ENCODE measurements around the gene PCBP4.

Gene PCBP4

DNA sequence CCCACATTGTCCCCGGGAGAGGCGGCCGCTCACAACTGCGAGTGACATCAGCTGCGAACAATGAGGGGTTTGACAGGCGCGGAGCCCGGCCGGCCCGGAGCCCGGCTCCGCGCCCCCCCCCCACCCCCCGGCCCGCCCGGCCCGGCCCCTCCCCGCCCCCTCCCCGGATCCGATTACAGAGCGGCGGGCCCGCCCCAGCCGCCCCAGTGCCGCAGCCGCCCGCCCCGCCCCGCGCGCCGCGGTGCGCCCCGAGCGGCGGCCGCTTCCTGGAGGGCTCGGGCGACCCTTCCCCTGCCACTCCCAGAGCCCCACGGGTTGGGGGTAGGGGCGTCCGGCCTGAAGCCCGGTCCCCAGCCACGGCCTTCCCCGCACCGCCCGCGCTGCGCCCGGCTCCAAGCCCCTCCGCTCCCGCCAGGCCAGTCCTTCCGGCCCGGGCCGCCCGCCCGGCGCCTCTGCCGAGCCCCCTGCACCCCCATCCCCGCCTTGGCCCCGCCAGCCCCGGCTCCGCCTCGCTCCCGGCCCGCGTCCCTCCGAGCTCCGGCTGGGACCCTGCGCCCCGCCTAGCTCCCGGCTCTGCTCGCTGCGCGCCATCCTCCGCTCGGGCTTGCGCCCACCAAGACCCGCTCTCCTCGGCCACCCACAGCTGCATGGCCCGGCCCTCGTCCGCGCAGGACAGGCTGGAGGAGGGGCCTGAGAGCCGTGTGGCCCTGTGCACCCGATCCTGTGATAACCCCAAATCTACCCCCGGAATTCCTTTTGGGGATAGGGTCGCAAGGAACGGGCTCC, at the start of gene PCBP4:
PCBP4 (minus strand) TSS at position 71 of the 786 bp plus-strand sequence. CDS start 6,214 bp downstream, outside the sequence.
- peak; percentile 10 to 71 for DNase-seq

DNA sequence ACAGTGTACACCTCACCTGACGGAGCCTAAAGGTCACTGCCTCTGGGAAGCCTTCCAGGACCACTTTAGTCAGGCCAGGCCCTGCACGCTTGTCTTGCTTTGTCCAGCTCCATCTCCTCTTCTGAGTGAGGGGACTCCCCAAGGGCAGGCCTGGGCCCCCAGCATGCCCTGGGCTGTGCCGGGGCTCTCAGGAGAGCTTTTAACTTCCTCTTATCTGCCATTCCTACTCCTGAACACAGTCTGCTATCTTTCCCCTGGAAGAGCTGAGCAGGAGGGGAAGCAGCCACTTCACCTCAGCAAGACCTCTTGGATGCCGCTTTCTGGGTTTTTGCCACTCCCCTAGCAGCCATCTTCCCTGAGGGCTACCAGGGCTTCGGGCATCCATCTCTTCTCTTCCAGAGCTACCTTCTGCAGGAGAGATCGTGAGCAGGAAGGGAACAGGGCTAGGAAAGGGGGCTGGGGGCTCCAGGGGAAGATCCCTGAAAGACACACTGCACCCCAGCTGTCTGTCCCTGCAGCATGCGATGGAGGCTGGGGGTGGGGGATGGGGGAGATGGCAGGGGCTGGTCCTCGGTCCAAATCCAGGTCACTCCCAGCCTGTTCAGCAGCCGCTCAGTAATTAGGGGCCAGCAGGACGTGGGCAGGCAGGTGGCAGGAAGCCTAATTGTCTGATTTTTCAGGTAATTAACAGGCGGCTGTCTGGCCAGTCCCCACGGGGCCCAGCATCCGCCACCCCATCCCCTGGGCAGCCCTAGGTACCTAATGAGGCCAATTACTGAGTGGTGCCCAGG, 48.4 kb upstream of the PCBP4 start:
- no peak for DNase-seq

DNA sequence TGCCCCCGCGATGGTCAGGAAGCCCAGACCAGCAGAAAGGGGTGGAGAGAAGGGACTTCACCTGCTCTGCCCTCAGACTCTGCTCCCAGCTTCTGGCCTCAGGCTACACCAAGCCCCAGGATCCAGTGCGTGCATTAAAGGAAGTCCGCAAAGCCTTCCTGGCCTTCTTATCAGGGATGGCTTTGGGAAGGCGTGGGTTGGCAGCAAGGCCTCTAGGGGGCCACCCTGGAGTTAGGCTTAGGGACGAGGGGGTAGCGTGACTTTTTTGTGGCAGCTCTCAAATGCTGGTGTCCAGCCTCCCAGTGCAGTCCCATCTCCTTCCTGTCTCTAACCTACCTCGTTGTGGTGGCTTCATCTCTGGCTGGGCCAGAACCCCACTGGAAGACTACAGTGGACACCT, 47.4 kb upstream of the PCBP4 start:
- peak in 1 of 2 experiments; percentile 44 for DNase-seq

DNA sequence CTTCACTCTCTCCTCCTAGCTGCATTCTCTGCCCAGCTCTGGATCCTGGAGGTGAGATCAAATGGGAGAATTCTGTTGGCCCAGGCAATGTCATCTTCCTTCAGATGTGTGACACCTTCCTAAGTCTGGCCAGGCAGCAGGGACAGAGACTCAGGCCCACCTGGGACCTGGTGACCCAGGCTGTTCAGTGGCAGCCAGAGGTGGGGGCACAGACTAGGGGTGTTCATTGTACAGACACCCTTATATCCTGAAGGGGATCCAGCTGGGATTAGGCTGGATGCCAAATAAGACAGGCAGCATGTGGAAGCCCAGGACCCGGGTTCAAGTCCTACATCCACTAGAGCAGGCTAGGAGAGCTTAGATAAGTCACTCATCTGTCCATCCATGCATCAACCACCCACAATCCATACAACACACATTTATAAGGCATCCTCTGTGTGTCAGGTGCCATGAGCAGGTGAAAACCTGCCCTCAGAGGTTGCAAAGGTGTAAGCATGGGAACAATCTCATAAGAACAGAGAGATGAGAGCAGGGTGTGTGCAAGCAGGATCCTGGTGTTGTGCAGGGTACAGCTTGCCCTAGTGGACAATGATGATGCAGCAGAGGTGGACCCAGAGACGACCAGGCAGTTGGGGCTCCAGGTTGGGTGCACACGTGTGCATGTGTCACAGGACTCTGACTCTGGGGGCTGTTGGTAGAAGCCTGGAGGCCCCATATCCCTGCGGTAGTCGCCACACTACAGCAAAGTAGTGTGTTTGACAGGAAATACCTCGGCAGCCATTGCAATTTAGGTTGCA, 46.7 kb upstream of the PCBP4 start:
- no peak for DNase-seq

DNA sequence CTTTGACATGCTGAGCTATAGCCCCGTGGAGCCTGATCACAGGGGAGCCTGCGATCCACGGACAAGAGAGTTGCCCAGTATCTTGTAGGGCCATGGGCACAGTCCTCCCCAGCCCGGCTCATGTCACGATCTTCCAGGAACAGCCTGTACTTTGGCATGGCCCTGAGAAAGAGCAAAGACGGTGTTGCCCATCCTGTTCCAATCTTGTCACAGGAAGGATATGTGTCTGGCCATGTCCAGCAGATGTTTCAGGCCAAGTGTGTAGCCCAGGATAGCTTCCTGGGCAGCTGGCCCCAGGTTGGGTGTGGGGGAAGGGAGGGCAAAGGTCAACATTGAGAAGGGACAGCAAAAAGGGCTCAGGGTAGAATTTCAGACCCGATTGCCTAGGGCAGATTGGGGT, 45.4 kb upstream of the PCBP4 start:
- DNase-seq, result no peak

DNA sequence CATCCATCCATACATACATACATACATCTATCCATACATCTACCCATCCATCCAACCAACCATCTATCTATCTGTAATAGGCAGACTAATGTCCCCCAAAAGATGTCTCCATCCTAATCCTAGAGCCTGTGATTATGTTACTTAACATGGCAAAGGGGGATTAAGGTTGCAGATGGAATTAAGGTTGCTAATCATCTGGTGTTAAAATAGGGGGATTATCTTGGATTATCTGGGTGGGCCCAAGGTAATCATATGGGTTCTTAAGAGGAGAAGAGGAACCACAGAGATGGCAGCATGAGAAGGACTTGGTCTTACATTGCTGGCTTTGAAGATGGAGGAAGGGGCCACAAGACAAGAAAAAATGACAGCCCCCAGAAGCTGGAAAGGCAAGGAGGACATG, 43.2 kb upstream of the PCBP4 start:
- no peak for DNase-seq

DNA sequence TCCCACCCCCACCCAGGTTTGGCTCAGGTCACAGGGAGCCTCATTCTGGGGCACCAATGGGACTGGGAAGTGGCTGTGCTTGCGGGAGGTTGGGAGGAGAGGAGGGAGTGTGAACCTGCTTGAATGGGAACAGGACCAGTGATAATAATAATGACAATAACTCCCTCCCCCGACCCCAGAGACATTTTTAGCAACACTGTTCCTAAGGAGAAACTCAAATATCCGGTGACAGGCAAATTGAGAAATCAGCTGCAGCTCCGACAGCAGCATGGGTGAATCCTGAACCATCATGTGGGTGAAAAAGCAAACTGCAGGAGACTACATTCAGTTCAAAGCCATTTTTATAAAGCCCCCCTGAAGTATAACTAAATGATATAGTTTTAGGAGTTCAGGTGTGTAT, 40.0 kb upstream of the PCBP4 start:
- DNase-seq, result no peak

DNA sequence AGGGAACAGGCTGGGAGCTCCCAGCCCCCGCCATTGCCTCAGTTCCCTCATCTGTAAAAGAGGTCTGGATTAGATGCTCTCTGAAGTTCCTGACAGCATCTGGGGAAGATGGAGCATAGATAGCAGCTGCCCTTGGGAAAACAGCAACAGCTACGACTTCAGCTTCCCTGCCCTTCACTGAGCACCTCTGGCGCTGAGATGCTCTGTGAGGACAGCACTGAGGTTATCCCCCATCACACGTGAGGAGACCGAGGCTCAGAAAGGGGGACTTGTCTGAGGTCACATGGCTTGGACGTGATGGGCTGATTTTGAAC, 39.5 kb upstream of the PCBP4 start:
- no peak for DNase-seq

DNA sequence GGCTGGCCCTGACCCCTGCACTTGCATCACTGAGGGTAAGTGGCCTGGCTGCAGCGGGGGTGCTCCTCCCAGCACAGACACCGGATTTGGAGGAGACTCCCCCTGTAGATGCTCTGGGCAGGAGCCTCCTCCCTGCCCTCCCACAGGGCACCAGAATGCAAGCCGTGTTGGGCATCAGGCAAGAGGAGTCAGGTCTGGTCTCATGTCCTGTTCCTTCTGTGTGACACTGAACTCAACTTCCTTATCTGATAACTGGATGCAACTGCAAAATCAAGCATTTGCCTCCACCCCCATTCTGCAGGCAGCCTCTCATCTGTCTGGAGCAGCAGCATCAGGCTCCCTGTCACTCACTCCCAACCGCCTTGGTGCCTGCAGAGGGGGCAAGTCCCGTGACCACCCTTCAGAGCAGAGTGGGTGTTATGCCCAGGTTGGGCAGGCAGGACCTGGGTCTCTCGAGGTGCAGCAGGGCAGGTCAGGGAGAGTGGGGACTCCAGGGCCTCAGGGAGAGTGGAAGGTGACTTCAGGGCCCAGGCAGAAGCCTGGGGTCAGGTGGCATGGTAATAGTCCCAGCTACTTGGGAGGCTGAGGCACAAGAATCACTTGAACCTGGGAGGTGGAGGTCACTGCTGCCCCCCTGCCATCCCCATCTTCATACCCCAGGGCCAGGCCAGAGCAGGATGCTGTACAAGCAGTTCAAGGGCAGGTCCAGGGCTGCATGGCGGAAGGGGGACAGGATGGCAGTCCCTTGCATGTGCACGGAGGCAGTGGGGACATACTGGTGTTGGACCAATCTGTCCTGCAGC, 39.0 kb upstream of the PCBP4 start:
- DNase-seq, result no peak

DNA sequence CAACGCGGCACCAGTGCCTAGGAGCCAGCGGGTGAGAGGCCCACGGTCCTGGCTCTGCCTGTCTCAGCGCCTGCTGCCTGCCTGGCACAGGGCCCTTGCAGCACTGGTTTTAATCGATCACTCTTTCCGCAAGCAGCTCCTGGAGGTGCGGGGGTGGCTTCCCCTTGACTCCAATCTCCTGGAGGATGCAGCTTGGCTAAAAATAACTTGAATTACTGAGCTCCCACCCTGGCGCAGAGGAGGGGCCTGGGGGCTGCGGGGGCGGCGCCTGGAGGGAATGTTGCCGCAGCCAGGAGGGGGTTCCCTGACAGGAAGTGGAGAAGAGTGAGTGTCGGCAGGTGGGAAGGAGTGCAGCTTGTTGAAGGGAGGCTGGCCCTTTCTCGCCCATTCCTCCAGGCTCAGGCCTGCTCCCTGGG, 38.3 kb upstream of the PCBP4 start:
- no peak for DNase-seq

DNA sequence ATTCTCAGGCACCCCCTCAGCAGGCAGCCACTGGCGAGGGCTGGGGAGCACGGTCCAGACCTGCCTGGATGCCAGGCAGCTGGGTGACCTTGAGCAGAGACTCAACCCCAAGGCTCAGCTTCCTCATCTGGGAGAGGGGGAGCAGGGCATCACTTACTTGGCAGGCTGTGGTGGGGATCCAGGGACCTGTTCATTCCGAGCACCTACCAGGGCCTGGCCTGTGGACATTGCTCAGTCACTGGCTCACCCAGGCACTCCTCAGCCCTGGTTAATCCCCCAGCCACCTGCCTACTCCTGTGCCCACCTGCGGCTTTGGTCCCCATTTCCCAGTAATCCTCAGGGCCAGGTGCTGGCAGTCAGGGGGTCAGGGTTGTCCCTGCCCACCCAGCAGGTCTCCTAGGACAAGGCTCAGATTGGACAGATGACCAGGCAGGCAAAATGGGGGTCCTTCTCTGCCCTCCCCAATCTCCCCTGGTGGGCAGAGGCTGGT, 37.7 kb upstream of the PCBP4 start:
- DNase-seq, result no peak

DNA sequence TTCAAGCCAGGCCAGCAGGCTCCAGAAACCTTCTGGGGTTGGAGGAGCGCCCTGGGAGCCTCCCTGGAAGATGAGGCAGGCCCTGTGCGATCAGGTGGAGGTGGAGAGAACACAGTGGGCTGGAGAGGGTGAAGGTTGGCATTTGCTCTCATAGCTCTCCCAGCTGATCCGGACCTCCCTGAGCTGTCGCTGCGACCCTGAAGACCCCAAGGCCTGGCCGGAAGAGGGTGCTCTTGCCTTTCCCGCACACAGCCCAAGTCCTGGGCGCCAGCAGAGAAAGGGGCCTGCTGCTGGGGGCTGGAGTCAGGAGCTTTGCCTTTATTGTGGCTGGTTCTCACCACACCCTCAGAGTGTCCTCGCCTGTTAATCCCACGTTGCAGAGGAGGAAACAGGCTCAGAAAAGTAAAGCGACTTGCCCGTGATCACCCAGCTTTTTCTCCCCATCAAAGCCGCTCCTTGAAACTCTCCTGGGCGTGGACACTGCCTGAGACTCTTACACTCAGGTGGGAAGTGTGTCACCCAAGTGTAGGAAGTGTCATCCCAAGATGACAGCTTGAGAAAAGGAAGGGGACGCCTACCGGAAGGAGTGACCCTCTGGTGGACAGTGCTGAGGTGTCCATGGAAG, 37.0 kb upstream of the PCBP4 start:
- DNase-seq, result peak; percentile 26 to 64

DNA sequence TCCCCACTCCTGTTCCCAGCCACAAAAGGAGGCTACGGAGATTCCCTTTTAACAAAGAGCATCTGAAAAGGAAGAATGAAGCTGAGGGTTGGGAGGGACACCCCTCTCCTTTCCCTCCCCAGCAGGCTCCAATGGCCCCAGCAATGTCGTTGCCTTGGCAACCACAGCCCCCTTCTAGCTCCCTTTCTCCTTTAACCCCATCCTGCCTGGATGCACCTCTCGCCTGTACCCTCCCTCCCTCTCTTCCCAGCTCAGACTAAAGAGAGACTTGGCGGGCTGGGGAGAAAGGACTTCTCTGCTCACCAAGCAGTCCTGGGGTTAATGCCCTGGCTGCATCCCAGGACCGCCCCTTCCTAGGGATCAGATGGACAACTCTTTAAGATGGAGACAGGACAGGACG, 35.5 kb upstream of the PCBP4 start:
- DNase-seq, result no peak

DNA sequence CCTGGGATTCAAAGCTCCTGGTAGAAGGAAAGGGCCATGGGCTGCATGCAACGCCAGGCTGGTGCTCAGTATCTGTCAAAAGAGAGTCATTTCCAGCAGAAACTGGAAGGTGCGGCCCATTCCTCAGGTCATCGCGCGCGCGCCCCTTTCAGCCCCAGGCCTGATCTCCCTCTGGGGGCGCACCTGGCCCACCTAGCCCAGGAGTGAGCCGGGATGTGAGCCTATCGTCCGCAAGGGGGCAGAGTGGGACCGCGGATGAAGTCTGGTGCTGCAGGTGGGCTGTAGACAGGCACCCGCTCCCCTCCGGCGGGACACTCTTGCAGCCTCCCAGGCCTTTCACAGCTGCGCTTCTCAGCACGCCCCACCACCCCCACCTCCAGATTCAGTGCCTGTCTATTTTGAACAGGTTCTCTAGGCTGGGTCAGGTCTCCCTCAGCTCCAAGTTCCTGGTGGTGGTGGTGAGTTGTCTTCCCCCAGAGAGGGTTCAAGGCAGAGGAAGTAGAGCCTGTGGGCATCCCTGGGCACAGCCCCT, 34.3 kb upstream of the PCBP4 start:
- DNase-seq, result peak; percentile 26 to 89

DNA sequence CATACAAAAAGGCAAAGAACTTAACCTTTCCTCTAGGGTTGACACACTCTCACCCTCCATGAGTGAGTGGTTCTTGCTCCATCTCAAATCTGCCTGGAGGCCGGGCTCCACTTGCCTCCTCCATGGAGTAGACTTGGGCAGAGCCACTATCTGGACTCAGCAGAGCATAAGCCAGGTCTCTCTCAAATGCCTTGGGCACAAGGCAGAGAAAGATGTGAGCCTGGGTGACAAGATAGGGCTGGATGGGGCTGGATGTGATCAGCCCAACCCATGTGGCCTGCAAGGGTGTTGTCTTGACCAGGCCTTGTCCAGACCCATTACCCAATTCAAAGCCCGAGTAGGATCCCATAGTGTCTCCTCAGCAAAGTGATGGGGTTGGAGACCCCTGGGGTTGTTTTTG, 32.6 kb upstream of the PCBP4 start:
- DNase-seq, result no peak

DNA sequence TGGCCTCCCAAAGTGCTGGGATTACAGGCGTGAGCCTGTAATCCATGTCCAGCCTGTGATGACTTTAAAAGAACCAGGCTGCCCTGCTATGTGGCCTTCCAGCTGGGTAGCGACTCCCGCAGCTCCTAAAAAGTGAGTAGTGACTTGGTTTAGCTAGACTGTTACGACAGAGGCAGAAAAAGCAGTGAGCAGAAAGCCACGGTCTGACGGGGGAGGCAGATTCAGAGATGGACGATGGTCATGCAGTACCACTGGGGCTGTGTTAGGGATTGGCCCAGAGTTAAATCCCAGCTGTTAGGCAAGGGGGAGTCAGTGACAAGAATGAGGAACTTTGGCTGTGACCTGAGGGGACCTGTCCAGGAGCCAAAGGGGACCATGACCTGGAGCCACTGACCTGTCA, 31.5 kb upstream of the PCBP4 start:
- DNase-seq, result no peak

DNA sequence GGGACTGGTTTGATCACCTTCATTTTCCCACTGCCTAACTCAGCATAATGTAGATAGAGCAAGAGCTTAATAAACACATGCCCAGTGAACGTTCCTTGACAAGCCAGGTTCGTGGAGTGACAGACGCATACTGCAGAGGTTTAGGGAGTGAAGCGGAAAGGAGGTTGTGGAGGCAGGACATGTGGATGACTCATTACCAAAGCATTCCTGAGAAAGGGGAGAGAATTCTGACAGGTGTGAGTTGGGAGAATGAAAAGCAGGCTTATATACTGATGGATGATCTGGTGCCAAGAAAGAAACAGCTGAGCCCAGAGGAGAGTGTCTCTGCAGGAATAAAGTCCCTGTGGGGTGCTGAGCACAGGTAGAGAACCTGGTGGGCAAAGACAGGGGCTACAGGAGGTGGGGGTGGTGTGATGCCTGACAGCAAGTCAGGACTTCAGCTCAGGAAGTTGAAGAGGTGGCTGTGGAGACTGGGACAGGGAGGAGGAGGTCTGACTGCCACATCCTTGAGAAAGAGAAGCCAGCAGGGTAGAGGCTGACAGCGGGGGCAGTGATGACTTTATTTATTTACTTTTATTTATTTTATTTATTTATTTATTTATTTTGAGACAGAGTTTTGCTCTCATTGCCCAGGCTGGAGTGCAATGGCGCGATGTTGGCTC, 30.8 kb upstream of the PCBP4 start:
- no peak for DNase-seq

DNA sequence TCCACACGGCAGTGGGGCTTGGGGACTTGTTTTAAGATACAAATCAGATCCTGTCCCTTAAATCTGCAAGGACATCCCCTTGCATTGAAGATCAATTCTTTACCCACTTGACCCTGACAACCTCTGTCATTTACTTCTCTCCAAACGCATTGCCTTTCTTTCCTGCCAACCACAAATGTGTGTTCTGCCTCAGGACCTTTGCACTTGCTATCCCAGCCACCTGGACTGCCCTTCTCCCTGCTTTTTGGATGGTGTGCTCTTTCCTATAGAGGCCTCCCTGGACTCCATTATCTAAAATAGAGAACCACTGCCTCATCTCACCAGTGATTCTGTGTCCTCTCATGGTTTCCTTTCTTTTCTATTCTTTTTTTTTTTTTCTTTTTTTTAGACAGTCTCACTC, 29.9 kb upstream of the PCBP4 start:
- DNase-seq, result no peak

DNA sequence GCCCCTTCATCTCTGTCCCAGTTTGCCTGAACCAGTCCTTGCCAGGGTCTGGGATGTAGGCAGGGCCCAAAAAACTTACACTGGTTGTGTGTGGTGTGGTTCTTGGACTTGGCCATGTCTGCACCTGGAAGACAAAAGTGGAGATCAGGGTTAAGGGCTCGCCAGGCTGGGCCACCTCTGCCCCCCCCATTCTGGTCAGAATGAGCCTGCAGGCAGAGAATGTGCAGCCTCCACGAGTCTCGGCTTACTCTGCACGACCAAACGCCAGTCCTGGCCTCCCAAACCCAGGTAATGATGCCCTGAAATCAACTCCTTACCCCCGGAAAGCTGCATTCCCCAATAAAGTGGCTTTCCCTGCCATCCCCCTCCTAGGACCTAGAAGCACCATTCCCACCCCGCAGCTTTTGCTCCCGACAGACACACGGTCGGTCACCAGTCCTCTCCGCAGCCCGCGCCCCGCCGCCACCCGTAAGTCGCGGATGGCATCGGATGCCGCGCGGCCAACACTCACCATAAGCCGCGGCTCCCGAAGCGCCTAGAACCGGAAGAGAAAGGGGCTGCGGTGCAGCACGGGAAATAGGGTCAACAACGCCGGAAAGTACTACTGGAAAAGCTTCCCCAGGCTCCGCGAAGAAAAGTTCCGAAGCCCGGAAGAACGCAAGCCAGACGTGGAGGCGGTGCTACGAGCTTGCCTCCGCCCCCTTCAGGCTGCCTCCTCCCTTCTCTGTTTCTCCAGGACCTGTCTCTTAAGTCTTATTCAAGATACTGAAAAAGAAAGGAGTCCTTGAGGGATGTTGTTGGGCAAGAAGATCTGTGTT, 28.3 kb upstream of the PCBP4 start, which contains the start of gene RPL29:
RPL29 (minus strand) TSS at position 550 of the 818 bp plus-strand sequence; CDS start at position 116, 434 bp downstream.
- DNase-seq, result peak; percentile 80 to 95

DNA sequence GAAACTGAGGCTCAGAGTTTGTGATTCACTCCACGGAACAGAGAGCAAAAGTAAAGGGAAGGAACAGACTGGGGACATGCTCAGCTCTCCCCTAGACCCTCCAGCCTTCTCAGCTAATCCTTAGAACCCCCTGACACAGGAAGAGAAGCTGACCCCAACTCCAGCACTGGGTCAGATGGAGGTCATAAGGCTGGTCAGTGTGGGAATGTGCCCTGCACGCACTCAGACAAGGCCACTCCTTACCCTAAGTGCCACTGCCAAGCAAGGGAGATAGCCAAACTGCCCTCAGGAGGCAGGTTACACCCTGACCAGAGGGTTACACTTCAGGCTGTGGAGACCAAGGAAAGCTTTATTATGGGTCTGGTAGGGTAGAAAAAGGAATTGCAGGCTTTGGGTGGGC, 27.3 kb upstream of the PCBP4 start:
- no peak for DNase-seq
